ENCODE measurements around the gene SMU1.

The SMU1 gene

GRCh38 chr9:33046061-33046460, 30.4 kb downstream of the SMU1 start:
- no peak for DNase-seq
- peaks cover 4% of the 10 kb centered on the region for H3K4me1 ChIP-seq (ENCODE audit: control insufficient read depth, insufficient read depth, low read length, poor library complexity, severe bottlenecking)
- H3K27ac ChIP-seq (ENCODE audit: insufficient read depth, low read length, poor library complexity, severe bottlenecking): no peak overlapping the region
- no peak overlapping the region for H3K4me3 ChIP-seq (ENCODE audit: insufficient read depth, low read depth, low read length, poor library complexity, severe bottlenecking)
- H3K9me3 ChIP-seq (ENCODE audit: control insufficient read depth, low read length): no peaks in the 10 kb centered on the region
- H3K27me3 ChIP-seq (replicated peaks; ENCODE audit: control insufficient read depth, insufficient read depth, low read length, poor library complexity, severe bottlenecking): no peaks in the 10 kb centered on the region
- H3K36me3 ChIP-seq (ENCODE audit: control insufficient read depth, insufficient read depth, low read length): peaks cover 36% of the 10 kb centered on the region

DNA sequence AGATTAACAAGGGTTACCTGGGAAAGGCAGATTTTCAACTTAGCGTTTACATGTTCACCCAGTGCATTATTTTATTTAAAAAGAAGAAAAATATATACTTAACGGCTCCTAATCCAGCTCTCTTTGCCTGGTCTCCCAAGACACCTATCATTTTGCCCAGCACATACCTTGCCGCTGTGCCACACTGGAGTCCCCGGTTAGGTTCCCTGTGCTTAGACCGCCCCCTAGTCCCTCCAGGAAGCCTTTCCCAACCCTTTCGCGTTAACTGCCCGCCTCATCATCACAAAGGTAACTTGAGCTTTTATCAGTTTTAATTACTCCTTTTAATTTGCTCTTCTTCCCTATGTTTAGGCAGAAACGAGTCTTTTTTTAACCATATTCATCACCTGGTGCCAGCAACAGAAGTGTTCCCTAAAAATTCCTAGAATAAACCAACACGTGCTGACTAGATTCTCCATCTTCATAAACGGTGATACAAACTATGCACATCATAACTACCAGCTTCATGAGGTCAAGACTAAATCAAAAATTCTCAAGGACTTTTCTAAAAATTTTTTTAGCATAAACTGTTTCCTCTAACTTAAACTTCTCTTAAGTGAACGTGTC, 31.7 kb downstream of the SMU1 start:
- Histone ChIP-seq H3K36me3 (ENCODE audit: control insufficient read depth, insufficient read depth, low read length) (peaks cover 30% of the 10 kb centered on the region), H3K4me1 (ENCODE audit: control insufficient read depth, insufficient read depth, low read length, poor library complexity, severe bottlenecking) (peaks cover 4% of the 10 kb centered on the region), H3K27me3 (replicated peaks; ENCODE audit: control insufficient read depth, insufficient read depth, low read length, poor library complexity, severe bottlenecking) (no peaks in the 10 kb centered on the region), H3K27ac (ENCODE audit: insufficient read depth, low read length, poor library complexity, severe bottlenecking) (peak overlapping the region; percentile 57), H3K9me3 (ENCODE audit: control insufficient read depth, low read length) (no peaks in the 10 kb centered on the region), H3K4me3 (ENCODE audit: insufficient read depth, low read depth, low read length, poor library complexity, severe bottlenecking) (peak overlapping the region; percentile 53)
- no peak for DNase-seq

- H3K27ac ChIP-seq (ENCODE audit: insufficient read depth, low read length, poor library complexity, severe bottlenecking): peak overlapping the region; percentile 57
- H3K4me3 ChIP-seq (ENCODE audit: insufficient read depth, low read depth, low read length, poor library complexity, severe bottlenecking): peak overlapping the region; percentile 53
Measured at GRCh38 chr9:33044162-33044673, 32.3 kb downstream of the SMU1 start.

DNA sequence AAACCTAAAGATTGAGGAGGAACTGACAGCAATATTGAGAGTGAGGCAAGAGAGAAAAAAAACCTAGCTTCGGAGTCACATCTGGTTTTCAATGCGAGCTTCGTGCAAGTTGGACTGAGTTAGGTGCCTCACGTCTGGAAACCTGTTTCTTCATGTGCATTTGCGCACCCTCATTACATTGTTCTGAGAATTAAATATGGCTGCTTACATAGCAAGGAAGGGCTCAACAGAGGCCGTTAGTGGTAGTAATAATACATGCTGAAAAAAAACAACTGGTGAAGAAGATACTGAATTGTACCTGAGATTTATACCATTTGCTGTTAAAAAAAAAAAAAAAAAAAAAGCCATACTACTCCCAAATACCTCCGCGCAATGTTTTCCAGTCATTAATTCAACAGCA, 32.8 kb downstream of the SMU1 start:
- Histone ChIP-seq H3K36me3 (ENCODE audit: control insufficient read depth, insufficient read depth, low read length) (peaks cover 27% of the 10 kb centered on the region), H3K9me3 (ENCODE audit: control insufficient read depth, low read length) (no peaks in the 10 kb centered on the region), H3K27ac (ENCODE audit: insufficient read depth, low read length, poor library complexity, severe bottlenecking) (no peak overlapping the region), H3K4me1 (ENCODE audit: control insufficient read depth, insufficient read depth, low read length, poor library complexity, severe bottlenecking) (peaks cover 4% of the 10 kb centered on the region), H3K4me3 (ENCODE audit: insufficient read depth, low read depth, low read length, poor library complexity, severe bottlenecking) (peak overlapping the region; percentile 53), H3K27me3 (replicated peaks; ENCODE audit: control insufficient read depth, insufficient read depth, low read length, poor library complexity, severe bottlenecking) (no peaks in the 10 kb centered on the region)
- DNase-seq: no peak

More at GRCh38 chr9:33044162-33044673, 32.3 kb downstream of the SMU1 start:
- Histone ChIP-seq H3K9me3 (ENCODE audit: control insufficient read depth, low read length) (no peaks in the 10 kb centered on the region), H3K4me1 (ENCODE audit: control insufficient read depth, insufficient read depth, low read length, poor library complexity, severe bottlenecking) (peaks cover 4% of the 10 kb centered on the region), H3K36me3 (ENCODE audit: control insufficient read depth, insufficient read depth, low read length) (peaks cover 25% of the 10 kb centered on the region), H3K27me3 (replicated peaks; ENCODE audit: control insufficient read depth, insufficient read depth, low read length, poor library complexity, severe bottlenecking) (no peaks in the 10 kb centered on the region)
- DNase-seq: peak; percentile 41 to 61 (median 49)

DNA sequence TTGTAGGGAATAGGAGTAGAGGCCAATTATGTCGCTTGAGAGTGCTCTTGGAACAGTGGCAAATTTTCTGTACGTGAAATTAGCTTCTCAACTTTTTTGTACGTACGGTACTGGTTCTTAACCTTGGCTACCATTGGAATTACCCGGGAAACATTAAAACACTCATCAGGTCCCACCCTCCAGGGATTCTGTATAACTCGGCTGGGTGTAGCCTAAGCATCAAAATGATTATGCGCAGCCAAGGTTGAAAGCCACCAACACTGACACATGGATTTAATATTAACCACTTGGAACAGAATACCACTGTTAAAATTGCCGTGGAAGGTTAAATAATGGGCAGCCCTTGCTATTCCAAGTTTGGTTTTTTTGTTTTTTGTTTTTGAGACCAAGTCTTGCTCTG, 34.0 kb downstream of the SMU1 start:
- peaks cover 28% of the 10 kb centered on the region for H3K36me3 ChIP-seq (ENCODE audit: control insufficient read depth, insufficient read depth, low read length)
- no peak overlapping the region for H3K27ac ChIP-seq (ENCODE audit: insufficient read depth, low read length, poor library complexity, severe bottlenecking)
- peaks cover 4% of the 10 kb centered on the region for H3K4me1 ChIP-seq (ENCODE audit: control insufficient read depth, insufficient read depth, low read length, poor library complexity, severe bottlenecking)
- DNase-seq: no peak
- no peaks in the 10 kb centered on the region for H3K27me3 ChIP-seq (replicated peaks; ENCODE audit: control insufficient read depth, insufficient read depth, low read length, poor library complexity, severe bottlenecking)
- no peaks in the 10 kb centered on the region for H3K9me3 ChIP-seq (ENCODE audit: control insufficient read depth, low read length)
- H3K4me3 ChIP-seq (ENCODE audit: insufficient read depth, low read depth, low read length, poor library complexity, severe bottlenecking): no peak overlapping the region

- H3K9me3 ChIP-seq (ENCODE audit: control insufficient read depth, low read length): no peaks in the 10 kb centered on the region
- DNase-seq: no peak
- H3K27ac ChIP-seq (ENCODE audit: insufficient read depth, low read length, poor library complexity, severe bottlenecking): no peak overlapping the region
- H3K36me3 ChIP-seq (ENCODE audit: control insufficient read depth, insufficient read depth, low read length): peaks cover 31% of the 10 kb centered on the region
- H3K27me3 ChIP-seq (replicated peaks; ENCODE audit: control insufficient read depth, insufficient read depth, low read length, poor library complexity, severe bottlenecking): no peaks in the 10 kb centered on the region
- peaks cover 4% of the 10 kb centered on the region for H3K4me1 ChIP-seq (ENCODE audit: control insufficient read depth, insufficient read depth, low read length, poor library complexity, severe bottlenecking)
- H3K4me3 ChIP-seq (ENCODE audit: insufficient read depth, low read depth, low read length, poor library complexity, severe bottlenecking): no peak overlapping the region
Measured at GRCh38 chr9:33041432-33042188, 34.9 kb downstream of the SMU1 start.

DNA sequence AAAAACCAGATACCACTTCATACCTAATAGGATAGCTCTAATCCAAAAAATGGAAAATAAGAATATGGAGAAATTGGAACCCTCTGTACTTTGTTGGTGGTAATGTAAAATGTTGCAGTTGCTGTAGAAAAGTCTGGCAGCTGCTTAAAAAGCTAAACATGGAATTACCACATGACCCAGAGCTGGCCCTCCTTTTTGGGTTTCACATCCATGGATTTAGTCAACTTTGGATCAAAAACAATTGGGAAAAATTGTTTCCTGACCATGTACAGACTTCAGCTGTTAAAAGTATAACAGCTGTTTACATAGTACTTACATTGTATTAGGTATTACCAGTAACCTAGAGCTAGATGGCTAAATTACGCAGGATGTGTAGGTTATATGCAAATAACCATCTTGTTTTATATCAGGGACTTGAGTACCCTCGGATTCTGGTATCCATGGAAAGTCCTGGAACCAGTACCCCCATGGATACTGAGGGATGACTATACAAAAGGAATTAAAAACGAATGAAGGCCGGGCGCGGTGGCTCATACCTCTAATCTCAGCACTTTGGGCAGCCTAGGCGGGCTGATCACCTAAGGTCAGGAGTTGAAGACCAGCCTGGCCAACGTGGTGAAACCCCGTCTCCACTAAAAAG, 35.6 kb downstream of the SMU1 start:
- DNase-seq: no peak
- peaks cover 4% of the 10 kb centered on the region for H3K4me1 ChIP-seq (ENCODE audit: control insufficient read depth, insufficient read depth, low read length, poor library complexity, severe bottlenecking)
- H3K27ac ChIP-seq (ENCODE audit: insufficient read depth, low read length, poor library complexity, severe bottlenecking): no peak overlapping the region
- H3K4me3 ChIP-seq (ENCODE audit: insufficient read depth, low read depth, low read length, poor library complexity, severe bottlenecking): no peak overlapping the region
- peaks cover 34% of the 10 kb centered on the region for H3K36me3 ChIP-seq (ENCODE audit: control insufficient read depth, insufficient read depth, low read length)
- H3K27me3 ChIP-seq (replicated peaks; ENCODE audit: control insufficient read depth, insufficient read depth, low read length, poor library complexity, severe bottlenecking): no peaks in the 10 kb centered on the region
- H3K9me3 ChIP-seq (ENCODE audit: control insufficient read depth, low read length): no peaks in the 10 kb centered on the region

- DNase-seq: no peak
- peaks cover 16% of the 10 kb centered on the region for H3K4me1 ChIP-seq (ENCODE audit: control insufficient read depth, insufficient read depth, low read length, poor library complexity, severe bottlenecking)
- H3K27ac ChIP-seq (ENCODE audit: insufficient read depth, low read length, poor library complexity, severe bottlenecking): no peak overlapping the region
- H3K36me3 ChIP-seq (ENCODE audit: control insufficient read depth, insufficient read depth, low read length): peaks cover 92% of the 10 kb centered on the region
- no peak overlapping the region for H3K4me3 ChIP-seq (ENCODE audit: insufficient read depth, low read depth, low read length, poor library complexity, severe bottlenecking)
- no peaks in the 10 kb centered on the region for H3K9me3 ChIP-seq (ENCODE audit: control insufficient read depth, low read length)
- H3K27me3 ChIP-seq (replicated peaks; ENCODE audit: control insufficient read depth, insufficient read depth, low read length, poor library complexity, severe bottlenecking): no peaks in the 10 kb centered on the region
Measured at GRCh38 chr9:33032865-33033264, 43.6 kb downstream of the SMU1 start.

DNA sequence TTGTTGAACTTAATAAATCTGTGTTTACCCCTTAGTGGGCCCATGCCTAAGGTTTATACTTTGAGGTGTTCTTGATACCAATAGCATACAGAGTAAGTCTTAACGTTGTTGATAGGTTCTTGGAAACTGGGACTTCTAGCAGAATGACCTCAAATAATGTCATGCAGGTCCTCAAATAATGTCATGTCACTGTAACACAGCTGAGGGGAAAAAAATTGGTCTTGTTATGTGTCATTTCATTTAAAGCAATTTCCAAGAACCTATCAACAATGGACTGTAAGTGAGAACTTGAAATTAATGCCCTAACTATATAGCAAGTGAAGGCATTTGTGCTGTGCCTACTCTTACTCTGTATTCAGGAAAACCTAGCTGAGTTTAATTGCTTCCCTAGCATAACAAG, 44.2 kb downstream of the SMU1 start:
- peaks cover 21% of the 10 kb centered on the region for H3K4me1 ChIP-seq (ENCODE audit: control insufficient read depth, insufficient read depth, low read length, poor library complexity, severe bottlenecking)
- no peak for DNase-seq
- H3K4me3 ChIP-seq (ENCODE audit: insufficient read depth, low read depth, low read length, poor library complexity, severe bottlenecking): no peak overlapping the region
- no peaks in the 10 kb centered on the region for H3K27me3 ChIP-seq (replicated peaks; ENCODE audit: control insufficient read depth, insufficient read depth, low read length, poor library complexity, severe bottlenecking)
- H3K9me3 ChIP-seq (ENCODE audit: control insufficient read depth, low read length): no peaks in the 10 kb centered on the region
- peaks cover 91% of the 10 kb centered on the region for H3K36me3 ChIP-seq (ENCODE audit: control insufficient read depth, insufficient read depth, low read length)
- no peak overlapping the region for H3K27ac ChIP-seq (ENCODE audit: insufficient read depth, low read length, poor library complexity, severe bottlenecking)

DNA sequence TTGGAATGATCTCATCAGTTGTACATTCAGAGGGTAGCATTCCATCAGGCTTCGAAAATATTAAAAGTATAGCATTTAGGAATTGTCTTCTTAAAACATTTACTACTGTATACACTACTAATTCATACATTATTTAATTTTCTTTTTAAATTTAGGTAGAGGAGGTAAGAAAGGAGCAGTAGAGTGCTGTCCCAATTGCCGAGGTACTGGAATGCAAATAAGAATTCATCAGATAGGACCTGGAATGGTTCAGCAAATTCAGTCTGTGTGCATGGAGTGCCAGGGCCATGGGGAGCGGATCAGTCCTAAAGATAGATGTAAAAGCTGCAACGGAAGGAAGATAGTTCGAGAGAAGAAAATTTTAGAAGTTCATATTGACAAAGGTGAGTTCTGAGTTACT, 46.2 kb downstream of the SMU1 start:
- no peak for DNase-seq
- Histone ChIP-seq H3K4me3 (ENCODE audit: insufficient read depth, low read depth, low read length, poor library complexity, severe bottlenecking) (no peak overlapping the region), H3K9me3 (ENCODE audit: control insufficient read depth, low read length) (no peaks in the 10 kb centered on the region), H3K27ac (ENCODE audit: insufficient read depth, low read length, poor library complexity, severe bottlenecking) (no peak overlapping the region), H3K36me3 (ENCODE audit: control insufficient read depth, insufficient read depth, low read length) (peaks cover 78% of the 10 kb centered on the region), H3K4me1 (ENCODE audit: control insufficient read depth, insufficient read depth, low read length, poor library complexity, severe bottlenecking) (peaks cover 28% of the 10 kb centered on the region), H3K27me3 (replicated peaks; ENCODE audit: control insufficient read depth, insufficient read depth, low read length, poor library complexity, severe bottlenecking) (no peaks in the 10 kb centered on the region)

Measured in effector memory CD4-positive, alpha-beta T cell (primary cell).